ENCODE data around the gene CC2D2A. TPM values are rescaled to one million over a fixed set of nuclear protein-coding genes. Genes with fewer than 3 reads are reported as not detected.
"Not testable (repeated sequence)": the region's sequence is repeated elsewhere in the genome, so short reads cannot be mapped to it uniquely, and the experiment has no call there.

The CC2D2A gene
- total RNA-seq, 3 donors from 2014 or later = 10.7 to 22.9 (median 14.9) TPM

GRCh38 chr4:15510961-15511360 is 41.3 kb downstream of the CC2D2A start:
- H3K4me3 ChIP-seq = no peak overlapping the region
- H3K9me3 ChIP-seq = no peaks in the 10 kb centered on the region
- TF ChIP-seq POLR2AphosphoS5 (IDR thresholded peaks at IDR 0.05) (no peak), CTCF (IDR thresholded peaks at IDR 0.05) (no peak), POLR2A (IDR thresholded peaks at IDR 0.05) (no peak)
- no peaks in the 10 kb centered on the region for H3K4me1 ChIP-seq
- intact Hi-C loops (cut with DNase I; ENCODE audit: low total_unique reads) = no loop called here
- DNase-seq (ENCODE audit: low spot score in 2 of 2) = no peak
- no peaks in the 10 kb centered on the region for H3K27me3 ChIP-seq
- peaks cover 4% of the 10 kb centered on the region for H3K36me3 ChIP-seq
- no peak overlapping the region for H3K27ac ChIP-seq

GRCh38 chr4:15513545-15513944 is 43.9 kb downstream of the CC2D2A start:
- no peak for DNase-seq (ENCODE audit: low spot score in 2 of 2)
- Histone ChIP-seq H3K4me3 (no peak overlapping the region), H3K4me1 (no peaks in the 10 kb centered on the region), H3K27me3 (no peaks in the 10 kb centered on the region), H3K27ac (no peak overlapping the region), H3K36me3 (peaks cover 4% of the 10 kb centered on the region), H3K9me3 (no peaks in the 10 kb centered on the region)
- TF ChIP-seq POLR2AphosphoS5 (IDR thresholded peaks at IDR 0.05) (no peak), POLR2A (IDR thresholded peaks at IDR 0.05) (no peak), CTCF (IDR thresholded peaks at IDR 0.05) (no peak)
- intact Hi-C loops (cut with DNase I; ENCODE audit: low total_unique reads) = no loop called here

- no peak for TF ChIP-seq CTCF (IDR thresholded peaks at IDR 0.05)
- no peak for TF ChIP-seq POLR2A (IDR thresholded peaks at IDR 0.05)
- no peak for TF ChIP-seq POLR2AphosphoS5 (IDR thresholded peaks at IDR 0.05)
- Histone ChIP-seq H3K4me3 (no peak overlapping the region), H3K27me3 (no peaks in the 10 kb centered on the region), H3K27ac (no peak overlapping the region), H3K9me3 (no peaks in the 10 kb centered on the region), H3K36me3 (no peaks in the 10 kb centered on the region), H3K4me1 (no peaks in the 10 kb centered on the region)
- DNase-seq (ENCODE audit: low spot score in 2 of 2) = no peak
- intact Hi-C loops (cut with DNase I; ENCODE audit: low total_unique reads) = no loop called here
These were observed 45.4 kb downstream of the CC2D2A start for GRCh38 chr4:15515106-15515505.

GRCh38 chr4:15516494-15516893 is 46.8 kb downstream of the CC2D2A start:
- DNase-seq (ENCODE audit: low spot score in 2 of 2) = no peak
- Histone ChIP-seq H3K9me3 (no peaks in the 10 kb centered on the region), H3K36me3 (no peaks in the 10 kb centered on the region), H3K27me3 (no peaks in the 10 kb centered on the region), H3K27ac (no peak overlapping the region), H3K4me3 (no peak overlapping the region), H3K4me1 (no peaks in the 10 kb centered on the region)
- intact Hi-C loops (cut with DNase I; ENCODE audit: low total_unique reads) = loop anchor here (2.0 kb wide), 1 partner anchor 64 kb away; no protein-coding TSS in a partner anchor
- no peak for TF ChIP-seq CTCF (IDR thresholded peaks at IDR 0.05)

- not testable (repeated sequence) for H3K4me1 ChIP-seq; H3K27ac ChIP-seq; H3K27me3 ChIP-seq; H3K9me3 ChIP-seq; H3K36me3 ChIP-seq; DNase-seq (ENCODE audit: low spot score in 2 of 2); H3K4me3 ChIP-seq
- intact Hi-C loops (cut with DNase I; ENCODE audit: low total_unique reads) = loop anchor here (2.0 kb wide), 1 partner anchor 63 kb away; no protein-coding TSS in a partner anchor
These were observed 48.0 kb downstream of the CC2D2A start for GRCh38 chr4:15517681-15518080.

- no peaks in the 10 kb centered on the region for H3K36me3 ChIP-seq
These were observed 51.9 kb downstream of the CC2D2A start for GRCh38 chr4:15521442-15522039.

More at GRCh38 chr4:15521442-15522039, 51.9 kb downstream of the CC2D2A start:
- Histone ChIP-seq H3K4me3 (no peak overlapping the region), H3K9me3 (no peaks in the 10 kb centered on the region), H3K4me1 (no peaks in the 10 kb centered on the region), H3K27me3 (no peaks in the 10 kb centered on the region), H3K27ac (no peak overlapping the region)
- no peak for DNase-seq (ENCODE audit: low spot score in 2 of 2)
- no peak for TF ChIP-seq POLR2AphosphoS5 (IDR thresholded peaks at IDR 0.05)
- no peak for TF ChIP-seq POLR2A (IDR thresholded peaks at IDR 0.05)
- no peak for TF ChIP-seq CTCF (IDR thresholded peaks at IDR 0.05)
- intact Hi-C loops (cut with DNase I; ENCODE audit: low total_unique reads) = no loop called here
